Measurements from ENCODE around the gene OCEL1.
A peak's percentile ranks its signal among the peaks of the same experiment; 100 is the strongest.

- peak in 1 of 6 experiments; percentile 5 for TF ChIP-seq CTCF (IDR thresholded peaks at IDR 0.05)
- TF ChIP-seq POLR2A (IDR thresholded peaks at IDR 0.05), result no peak
These were observed 17.3 kb downstream of the OCEL1 start for GRCh38 chr19:17243211-17243829.
